Hematopoietic multipotent progenitor cell treated with erythropoietin and hydrocortisone succinate and interleukin-3 and kit ligand, for 15 days (in vitro differentiated cells): Measurements from ENCODE around the gene WDR37.
"Not testable (repeated sequence)": the region's sequence is repeated elsewhere in the genome, so short reads cannot be mapped to it uniquely, and the experiment has no call there.

Experiments used
- DNase-seq: peaks from one replicate; pipeline ENCODE4 v3.0.0-alpha.2; 2015; ENCODE audit warnings: low spot score

The WDR37 gene

DNA sequence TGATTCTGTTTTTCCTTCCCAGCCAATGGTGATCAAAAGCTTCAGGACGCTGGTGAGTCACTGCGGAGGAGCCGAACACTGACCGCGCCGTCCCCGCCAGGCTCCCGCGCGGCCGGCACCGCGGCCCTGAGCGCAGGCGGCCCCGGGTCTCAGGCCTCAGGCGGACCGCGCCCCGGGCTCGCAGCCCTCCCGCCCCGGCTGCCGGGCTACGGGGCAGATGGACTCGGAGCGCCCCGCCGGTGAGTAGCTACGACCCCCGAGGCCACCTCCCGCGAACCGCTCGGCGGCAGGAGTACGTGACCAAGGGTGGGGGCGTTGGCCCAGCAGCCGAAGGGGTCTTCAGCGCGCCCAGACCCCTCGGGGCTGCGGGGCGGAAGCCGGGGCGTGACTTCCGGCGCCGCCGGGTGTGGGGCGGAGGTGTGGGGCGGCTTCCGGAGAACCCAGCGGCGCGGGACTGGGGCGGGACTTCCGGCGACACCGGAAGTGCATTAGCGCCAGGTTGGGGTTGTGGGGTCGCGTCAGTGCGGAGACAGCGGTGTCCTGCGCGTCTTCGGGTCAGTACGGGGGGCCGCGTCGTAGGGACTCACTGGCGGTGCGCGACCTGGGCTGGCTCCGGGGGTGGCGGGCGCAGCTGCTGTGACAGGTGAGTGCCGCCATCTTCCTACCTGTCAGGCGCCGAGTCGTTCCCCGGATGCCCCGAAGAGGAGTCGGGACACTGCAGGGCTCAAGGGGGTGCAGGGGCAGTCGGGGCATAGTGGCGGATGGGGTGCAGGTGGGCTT lies at the start of gene WDR37:
Gene WDR37, plus strand, starts transcription at position 60 of the 780 bp plus-strand sequence. CDS start 15,771 bp downstream, outside the sequence.
- DNase-seq, result peak; percentile 85

- no peak for DNase-seq
Observed at GRCh38 chr10:1006573-1006972, 49.6 kb upstream of the WDR37 start.

- DNase-seq, result no peak
Observed at GRCh38 chr10:1007583-1007982, 48.6 kb upstream of the WDR37 start.

DNA sequence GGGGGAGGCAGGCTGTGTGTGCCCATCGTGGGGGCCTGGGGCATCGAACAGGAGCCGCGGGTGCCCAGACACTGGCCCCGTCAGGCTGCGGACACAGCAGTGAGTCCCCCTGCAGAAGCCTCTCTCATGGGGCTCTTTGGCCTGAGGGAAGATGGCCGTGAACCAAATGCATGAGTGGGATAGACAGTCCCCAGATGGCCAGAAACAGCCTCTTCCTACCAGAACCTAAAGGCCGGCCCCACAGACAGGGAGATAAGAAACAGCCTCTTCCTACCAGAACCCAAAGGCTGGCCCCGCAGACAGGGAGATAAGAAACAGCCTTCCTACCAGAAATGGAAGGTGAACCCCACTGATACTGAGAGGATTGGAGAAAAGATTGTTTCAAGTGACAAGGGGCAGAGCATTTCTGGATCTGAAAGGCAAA lies 47.1 kb upstream of the WDR37 start:
- DNase-seq, result no peak

GRCh38 chr10:1009947-1010346 lies 46.2 kb upstream of the WDR37 start:
- DNase-seq, result not testable (repeated sequence)

GRCh38 chr10:1010703-1011102 lies 45.5 kb upstream of the WDR37 start:
- no peak for DNase-seq

DNA sequence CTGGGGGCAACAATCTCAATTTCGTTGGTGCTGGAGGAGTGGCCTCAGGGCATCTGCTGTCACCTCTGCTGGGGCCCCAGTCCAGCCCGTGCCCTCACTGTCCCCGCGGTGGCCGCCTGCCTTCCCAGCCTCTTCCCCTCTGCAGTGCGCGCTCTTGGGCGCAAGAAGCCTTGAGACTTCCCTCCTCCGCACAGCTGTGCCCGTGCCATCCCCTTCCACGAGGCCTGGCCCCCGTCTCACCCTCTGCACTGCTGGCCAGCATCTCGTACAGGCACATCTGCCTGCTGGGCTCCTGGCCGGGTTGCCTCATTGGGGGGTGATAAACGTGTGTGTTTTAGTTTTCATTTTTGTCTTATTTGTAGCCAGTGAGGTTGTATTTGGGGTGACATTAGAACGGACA lies 44.5 kb upstream of the WDR37 start:
- DNase-seq, result no peak

GRCh38 chr10:1015688-1016087 lies 40.5 kb upstream of the WDR37 start:
- no peak for DNase-seq

- DNase-seq, result no peak
Observed at GRCh38 chr10:1019362-1019761, 36.8 kb upstream of the WDR37 start.

GRCh38 chr10:1020460-1020859 lies 35.7 kb upstream of the WDR37 start:
- no peak for DNase-seq

DNA sequence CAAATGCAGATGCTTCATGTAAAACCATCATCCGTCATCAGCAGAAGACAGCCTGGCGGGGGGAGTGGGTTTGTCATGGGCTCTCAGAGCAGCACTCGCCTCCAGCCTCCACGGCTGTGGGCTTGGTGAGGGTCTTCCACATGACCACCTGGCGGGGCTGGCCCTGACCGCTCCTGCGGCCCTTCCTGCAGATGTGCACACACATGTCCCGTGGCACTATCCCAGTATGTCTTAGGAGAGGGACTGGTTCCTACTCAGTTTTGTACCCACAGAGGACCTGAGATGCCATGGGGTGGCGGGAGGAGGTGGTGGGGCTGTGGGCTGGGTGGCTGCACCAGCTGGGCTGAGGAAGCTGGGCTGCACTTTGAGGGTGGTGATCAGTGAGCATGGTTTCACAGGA lies 35.2 kb upstream of the WDR37 start:
- no peak for DNase-seq

DNA sequence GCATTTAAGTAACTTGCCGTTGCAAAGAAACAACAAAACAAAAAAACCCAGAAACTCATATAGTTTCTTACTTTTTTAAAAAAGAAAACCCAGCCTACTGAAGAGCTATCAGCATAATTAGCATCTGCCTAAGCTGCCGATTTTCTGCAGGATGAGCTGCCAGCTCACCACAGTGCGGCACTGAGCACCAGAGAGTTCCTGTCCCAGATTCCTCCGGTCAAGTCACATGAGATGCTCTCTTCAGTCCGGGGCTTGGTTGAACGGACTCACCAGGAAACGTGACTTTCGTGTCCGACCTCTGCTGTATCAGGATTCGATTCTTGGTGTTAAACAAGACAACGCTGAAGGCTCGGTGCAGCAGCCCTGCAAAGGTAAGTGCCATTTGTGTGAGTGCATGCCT lies 33.8 kb upstream of the WDR37 start:
- no peak for DNase-seq

GRCh38 chr10:1024103-1024502 lies 32.1 kb upstream of the WDR37 start:
- DNase-seq, result no peak

DNA sequence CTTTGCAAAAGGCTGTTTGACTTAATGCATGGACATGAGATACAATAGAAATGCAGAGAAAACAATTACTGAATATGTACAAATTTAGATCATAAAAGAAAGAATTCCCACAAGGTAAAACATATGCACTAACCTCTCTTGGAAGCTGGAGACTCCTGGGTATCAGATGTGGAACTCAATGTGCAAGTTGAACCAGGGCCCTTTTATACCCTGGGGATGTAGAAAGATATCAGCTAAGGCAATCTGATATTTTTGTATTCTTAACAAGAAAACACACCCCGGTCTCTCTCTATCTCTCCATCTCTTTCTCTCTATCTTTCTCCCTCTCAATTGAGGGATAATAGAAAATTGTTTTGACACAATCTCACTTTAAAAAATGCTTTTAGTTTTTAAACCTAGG lies 30.5 kb upstream of the WDR37 start, which contains the start of gene IDI2:
Gene IDI2, minus strand, starts transcription at position 177 of the 400 bp plus-strand sequence. CDS start 1,136 bp downstream, outside the sequence.
- DNase-seq, result no peak

DNA sequence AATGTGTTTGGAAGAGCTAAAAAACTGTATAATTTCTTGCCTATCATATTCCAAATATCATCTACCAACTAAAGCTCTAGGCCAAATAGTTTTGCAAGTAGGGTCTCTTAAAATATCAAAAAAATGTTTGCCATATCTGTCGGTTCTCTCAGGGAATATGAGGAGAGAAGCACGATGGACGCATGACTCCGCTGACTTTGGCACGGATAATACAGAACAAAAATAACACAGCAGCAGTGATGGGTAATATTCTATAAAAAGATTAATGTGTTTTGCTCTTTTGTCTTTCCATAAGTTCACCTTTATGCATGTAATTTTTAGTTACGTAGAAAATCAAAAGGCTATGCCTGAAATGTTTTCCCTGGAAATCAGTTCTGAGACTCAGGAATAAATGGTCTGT lies 29.6 kb upstream of the WDR37 start:
- DNase-seq, result no peak

DNA sequence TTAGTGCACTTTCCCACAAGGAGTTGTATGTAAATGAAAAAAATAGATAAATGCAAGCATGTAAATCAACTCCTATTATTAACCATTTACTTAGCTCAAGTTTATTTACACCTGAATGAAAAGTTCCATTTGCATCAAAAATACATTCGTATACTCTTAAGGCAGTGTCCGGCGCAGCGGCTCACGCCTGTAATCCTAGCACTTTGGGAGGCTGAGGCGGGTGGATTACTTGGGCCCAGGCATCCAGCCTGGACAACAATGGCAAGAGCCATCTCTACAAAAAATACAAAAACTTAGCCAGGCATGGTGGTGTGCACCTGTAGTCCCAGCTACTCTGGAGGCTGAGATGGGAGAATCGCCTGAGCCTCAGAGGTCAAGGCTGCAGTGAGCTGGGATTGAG lies 26.3 kb upstream of the WDR37 start:
- DNase-seq, result no peak

DNA sequence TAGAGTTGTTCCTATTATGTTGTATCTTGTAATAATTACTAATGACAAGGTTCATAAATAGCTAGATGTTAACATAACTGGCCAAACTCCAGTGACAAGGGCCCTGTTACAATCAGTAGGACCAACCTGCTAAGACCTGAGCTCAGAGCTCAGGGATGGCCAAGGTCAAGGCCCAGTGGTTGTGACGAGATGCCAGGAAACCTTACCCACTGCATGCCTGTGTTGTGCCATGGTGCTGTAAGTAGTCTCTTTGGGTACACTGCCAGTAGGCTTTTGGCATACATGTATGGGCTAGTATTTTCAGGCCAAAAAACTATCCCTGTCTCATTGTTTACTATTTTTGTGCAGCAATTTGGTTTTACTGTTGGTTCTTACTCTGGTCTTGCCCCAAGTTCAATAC lies 22.6 kb upstream of the WDR37 start:
- no peak for DNase-seq

GRCh38 chr10:1034758-1035157 lies 21.4 kb upstream of the WDR37 start:
- DNase-seq, result no peak

DNA sequence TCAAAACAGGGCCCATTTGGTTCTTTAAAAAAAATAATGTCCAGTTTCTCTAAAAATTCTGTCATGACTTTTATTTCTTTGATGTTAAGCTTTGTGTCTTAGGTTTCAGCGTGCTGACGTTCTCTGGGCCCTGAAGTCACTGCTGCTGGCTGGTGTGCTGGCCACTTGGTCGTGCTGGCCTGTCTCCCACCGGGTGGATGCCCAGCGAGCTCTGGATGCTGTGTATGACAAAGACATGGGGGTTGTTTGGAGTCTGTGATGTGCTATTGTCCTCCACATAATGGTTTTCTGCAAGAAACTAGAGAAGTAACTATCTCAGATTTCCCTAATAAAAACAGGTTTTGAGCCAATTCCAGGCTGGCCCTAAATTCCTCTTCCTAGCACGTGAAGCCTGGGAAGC lies 21.0 kb upstream of the WDR37 start:
- DNase-seq, result no peak

GRCh38 chr10:1036341-1036791 lies 19.8 kb upstream of the WDR37 start:
- no peak for DNase-seq

- no peak for DNase-seq
Observed at GRCh38 chr10:1037098-1037497, 19.1 kb upstream of the WDR37 start.

GRCh38 chr10:1038769-1039168 lies 17.4 kb upstream of the WDR37 start:
- DNase-seq, result not testable (repeated sequence)

GRCh38 chr10:1040133-1040532 lies 16.1 kb upstream of the WDR37 start:
- no peak for DNase-seq

DNA sequence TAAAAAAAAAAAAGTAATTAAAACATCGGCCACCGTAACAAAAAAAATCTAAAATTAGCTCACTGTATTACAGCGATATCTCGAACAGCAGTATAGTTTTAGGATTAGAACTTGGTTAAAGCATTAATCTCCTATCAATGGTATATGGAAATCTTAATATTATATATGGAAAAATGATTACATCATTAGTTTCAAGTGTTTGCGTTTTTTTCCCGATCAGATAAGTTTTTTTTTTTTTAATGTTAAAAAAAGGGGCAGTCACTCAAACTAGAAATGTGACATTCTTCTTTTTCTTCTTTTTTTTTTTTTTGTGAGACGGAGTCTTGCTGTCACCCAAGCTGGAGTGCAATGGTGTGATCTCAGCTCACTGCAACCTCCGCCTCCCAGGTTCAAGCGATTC lies 14.7 kb upstream of the WDR37 start:
- no peak for DNase-seq
